ENCODE data around the gene ITM2C.

Gene ITM2C, protein sequence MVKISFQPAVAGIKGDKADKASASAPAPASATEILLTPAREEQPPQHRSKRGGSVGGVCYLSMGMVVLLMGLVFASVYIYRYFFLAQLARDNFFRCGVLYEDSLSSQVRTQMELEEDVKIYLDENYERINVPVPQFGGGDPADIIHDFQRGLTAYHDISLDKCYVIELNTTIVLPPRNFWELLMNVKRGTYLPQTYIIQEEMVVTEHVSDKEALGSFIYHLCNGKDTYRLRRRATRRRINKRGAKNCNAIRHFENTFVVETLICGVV

DNA sequence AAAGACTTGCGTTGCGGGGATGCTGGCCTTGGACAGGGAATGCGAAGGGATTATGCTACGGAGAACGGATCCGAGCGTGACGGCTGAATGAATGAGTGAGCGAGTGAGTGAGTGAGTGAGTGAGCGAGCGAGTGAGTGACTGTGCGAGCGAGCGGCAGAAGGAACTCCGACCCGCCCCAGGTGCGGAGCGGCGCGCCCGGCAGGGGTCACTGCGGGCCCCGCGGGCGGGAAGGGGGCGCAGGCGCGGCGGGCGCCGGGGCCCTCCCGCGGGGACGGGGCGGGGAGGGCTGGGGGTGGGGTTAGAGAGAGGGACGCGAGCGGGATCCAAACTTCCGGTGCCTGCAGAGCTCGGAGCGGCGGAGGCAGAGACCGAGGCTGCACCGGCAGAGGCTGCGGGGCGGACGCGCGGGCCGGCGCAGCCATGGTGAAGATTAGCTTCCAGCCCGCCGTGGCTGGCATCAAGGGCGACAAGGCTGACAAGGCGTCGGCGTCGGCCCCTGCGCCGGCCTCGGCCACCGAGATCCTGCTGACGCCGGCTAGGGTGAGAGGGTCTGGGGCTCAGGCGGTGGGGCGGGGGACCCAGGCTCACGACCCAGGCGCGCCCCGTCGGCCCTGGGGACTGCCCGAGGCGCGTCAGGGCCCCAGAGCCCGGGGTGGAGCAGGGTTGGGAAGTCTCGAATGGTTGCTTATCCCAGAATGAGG, at the start of gene ITM2C:
TSS of gene ITM2C (plus strand) at position 338 of the 702 bp plus-strand sequence. CDS start at position 422, 84 bp downstream.
- peak; percentile 36 for DNase-seq

DNA sequence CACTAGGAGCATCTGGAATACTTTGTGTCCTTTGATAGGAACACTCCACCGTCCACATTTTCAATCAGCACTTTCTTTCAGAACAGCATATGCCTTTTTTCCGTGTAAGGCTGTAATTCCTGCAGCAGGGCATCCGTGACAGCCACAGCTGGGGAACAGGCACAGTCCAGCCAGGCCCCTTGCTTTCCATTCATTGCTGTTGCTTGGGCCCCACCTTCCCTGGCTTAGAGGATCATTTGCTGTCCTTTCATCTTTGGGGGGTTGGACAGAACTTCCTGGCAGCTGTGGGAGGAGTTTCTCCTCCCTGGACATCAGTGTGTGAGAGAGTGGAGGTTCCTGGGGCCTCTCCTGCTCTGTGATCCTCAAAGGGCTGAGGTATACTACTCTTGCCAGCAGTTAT, 49.7 kb upstream of the ITM2C start:
- no peak for DNase-seq

DNA sequence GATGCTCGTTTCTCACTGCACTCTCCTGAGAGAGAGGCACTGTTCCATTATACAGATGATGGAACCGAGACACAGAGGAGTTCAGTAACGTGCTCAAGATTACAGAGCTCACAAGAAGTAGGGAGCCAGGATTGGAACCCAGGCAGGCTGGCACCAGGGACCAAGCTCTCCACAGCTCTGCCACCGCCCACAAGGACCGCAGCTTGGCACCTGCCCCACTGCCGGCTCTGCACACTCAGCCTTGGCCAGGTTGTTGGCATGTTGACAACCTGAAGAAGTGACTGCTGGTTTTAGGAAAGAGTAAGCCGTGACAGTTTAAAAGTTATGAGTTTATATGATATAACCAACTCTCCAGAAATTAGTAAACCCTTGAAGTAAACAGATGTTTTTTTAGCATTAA, 48.0 kb upstream of the ITM2C start:
- DNase-seq: no peak

DNA sequence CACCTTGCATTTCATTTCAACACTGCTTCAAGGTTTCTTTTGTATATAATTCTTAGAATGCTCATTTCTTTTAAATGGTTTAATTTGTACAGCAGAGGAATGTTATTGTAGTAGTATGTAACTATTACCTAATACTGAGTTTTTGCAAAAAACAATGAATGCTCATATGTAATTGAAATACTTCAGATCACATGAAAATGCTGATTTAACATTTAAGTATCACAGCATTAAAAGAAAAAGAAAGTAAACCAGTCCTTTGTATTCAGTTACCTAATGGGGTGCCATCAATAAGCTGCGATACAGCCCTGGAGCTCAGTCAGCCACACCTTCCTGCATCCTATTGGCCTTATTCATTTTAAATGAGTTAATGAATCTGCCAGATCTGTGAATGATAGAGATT, 45.3 kb upstream of the ITM2C start:
- no peak for DNase-seq

DNA sequence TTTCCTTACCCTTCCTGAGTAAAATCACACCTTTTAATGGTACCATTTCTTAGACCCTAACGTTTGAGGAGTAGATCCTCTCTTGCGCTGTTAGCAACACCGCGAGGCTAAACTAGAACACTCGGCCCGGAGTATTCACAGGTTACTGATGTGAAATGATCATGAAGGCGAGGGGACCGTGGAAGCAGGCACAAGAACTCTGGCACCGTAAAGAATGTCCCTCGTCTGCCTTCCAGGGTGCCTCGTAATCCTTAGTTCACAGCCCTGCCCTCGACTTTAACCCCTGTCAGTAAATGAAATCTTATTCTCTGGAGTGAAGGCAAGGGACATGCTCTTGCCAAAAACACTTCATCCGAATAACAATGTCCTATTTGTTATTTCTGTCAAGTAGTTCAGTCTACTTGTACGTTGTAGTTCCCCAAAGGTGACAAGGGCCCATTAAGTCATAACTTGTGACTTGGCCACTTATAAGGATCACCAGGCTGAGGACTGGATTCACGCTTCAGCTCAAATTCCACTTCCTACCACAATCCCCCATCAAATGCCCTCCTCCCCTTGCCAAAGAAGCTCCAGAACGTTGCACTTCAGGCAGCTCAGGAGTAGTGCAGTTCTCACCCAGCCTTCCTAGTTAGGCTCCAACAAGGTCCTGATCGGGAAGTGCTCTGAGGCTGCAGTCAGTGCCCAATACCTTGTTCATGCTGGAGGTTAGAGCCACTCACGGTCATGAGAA, 43.3 kb upstream of the ITM2C start:
- no peak for DNase-seq

DNA sequence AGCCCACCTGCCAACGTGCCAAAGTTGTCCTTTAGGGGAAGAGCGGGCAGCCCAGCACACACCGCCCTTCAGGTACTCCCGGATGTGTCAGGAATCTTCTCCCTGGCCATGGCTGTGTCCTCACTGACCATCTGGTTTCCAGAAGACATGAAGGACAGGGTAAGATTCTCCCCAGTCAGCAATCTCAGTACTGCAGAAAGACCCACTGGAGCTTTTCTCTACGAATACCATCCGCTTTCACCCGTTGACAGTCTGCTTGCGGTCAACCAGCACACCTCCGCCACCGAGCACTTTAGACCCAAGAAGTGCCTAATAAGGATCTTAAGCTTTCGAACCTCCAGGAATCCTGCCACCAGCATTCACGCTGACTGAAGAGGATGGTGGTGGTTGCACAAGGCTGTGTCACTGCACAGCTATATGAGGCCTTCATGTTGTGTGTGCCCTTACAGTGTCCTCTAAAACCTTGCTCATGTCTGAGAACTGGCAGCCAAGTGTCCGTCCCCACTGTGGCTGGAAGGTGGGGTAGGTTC, 42.7 kb upstream of the ITM2C start:
- no peak for DNase-seq

DNA sequence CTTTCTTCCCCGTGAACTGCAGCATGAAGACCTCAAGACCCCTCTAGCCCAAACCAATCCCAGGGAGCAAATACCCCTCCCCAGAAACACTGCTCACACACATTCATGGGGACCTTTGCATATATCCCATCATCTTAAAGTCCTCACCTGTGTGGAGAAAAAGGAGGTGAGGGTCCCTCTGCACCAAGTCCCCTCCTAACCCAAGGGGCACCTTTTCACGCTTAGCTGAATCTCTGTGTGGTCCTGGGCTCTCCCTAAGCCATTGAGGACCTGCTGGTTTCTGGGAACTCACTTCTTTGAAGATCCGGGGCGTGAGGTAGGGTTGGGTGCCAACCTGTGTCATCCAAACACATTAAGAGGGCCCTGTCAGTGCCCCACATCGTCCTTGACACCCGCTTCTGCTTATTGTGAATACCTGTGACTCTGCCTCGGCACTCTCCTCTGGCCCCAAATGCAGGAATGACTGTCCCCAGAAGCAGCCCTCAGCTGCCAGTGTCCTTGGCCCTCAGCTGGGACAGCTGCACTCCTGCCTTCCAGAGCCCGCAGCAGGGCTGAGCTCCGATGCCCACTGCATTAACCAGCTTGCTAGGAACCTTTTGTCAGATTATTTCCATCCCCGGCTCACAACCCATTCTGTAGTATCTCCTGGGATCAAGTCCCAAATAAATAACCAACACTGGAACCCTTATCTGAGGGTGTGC, 41.3 kb upstream of the ITM2C start:
- no peak for DNase-seq

DNA sequence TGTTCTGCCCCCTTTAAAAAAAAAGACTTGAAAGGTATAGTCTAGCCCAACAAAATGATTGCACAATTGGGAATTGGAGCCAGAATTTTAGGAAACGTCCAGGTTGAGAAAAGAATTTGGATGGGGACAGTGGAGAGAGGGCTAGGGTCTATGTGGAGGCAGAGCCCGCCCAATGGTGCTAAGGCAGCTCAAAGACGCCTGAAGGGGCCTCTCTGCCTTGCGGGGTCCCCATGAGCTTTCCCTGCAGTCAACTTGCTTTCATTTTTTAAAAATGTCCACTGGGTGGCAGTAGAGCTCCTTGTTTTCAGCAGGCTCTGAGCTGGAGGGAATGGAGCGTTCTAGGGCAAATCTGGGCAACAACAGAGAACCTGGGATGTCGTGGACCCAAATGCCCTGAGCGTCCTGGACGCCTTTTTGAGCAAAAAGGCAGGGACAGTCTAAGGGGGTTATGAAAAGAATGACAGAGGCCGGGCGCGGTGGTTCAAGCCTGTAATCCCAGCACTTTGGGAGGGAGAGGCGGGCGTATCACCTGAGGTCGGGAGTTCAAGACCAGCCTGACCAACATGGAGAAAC, 40.2 kb upstream of the ITM2C start:
- peak; percentile 88 for DNase-seq

DNA sequence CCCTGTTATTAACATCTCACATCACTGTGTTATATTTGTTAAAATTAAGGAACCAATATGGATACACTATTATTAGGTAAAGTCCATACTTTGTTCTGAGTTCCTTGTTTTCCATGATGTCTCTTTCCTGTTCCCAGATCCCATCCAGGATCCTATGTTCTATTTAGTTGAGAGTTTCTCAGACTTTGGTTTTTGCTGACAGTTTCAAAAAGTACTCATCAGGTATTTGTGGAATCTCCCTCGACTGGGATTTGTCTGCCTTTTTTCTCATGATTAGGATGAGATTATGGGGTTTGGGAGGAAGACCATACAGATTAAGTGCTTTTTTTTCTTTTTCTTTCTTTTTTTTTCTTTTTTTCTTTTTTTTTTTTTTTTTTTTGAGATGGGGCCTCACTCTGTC, 39.4 kb upstream of the ITM2C start:
- DNase-seq: no peak

DNA sequence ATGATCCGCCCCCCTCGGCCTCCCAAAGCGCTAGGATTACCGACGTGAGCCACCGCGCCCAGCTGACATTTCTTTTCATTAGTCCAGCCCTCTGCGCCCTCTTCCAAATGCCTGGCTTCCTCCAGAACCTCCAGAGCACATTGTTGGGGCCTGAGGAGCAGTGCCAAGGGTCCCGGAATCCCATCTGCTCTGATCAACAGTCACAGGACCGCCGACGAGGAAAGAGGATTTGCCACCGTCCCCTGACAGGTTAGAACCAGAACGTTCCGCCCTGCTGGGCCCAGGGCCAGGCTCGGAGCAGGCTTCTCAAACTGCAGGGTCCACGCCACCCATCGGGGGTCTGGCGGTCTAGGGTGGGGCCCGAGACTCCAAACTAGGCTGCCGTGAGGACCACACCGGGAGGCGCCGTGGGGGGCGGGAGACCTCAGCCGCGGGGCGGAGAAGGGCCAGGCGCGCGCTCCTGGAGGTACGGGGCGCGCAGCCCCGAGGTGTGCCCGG, 36.9 kb upstream of the ITM2C start:
- no peak for DNase-seq

DNA sequence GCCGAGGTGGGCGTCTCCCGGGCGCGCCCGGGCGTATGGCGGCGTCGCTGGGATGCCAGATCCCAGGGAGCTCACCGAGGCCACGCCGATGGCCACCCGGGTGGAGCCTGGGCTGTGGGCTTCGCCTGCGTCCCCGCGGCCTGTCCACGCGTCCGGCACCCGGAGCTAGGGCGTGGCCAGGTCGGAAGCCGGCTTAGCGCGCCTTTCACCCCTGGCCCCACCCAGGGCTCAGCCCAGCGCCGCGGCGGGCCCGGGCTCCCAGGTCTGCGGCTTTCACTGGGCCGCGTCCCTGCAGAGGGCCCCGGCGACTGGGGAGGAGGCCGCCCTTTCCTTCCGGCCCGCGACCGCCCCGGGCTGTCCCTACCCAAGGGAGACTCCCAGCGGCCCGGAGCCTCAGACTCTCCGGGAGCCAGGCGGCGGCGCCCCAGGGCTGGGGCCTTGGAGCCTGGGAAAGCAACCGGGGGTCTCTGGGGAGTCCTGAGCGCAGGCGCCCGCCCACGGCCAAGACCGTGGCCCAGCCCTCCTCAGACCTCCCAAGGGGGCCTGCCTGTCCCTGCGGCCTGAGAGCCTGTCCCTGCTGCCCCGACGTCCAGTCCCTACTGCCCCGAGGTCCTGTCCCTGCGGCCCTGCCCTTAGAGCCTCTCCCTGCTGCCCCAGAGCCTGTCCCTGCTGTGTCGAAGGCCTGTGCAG, 36.3 kb upstream of the ITM2C start:
- DNase-seq: no peak

DNA sequence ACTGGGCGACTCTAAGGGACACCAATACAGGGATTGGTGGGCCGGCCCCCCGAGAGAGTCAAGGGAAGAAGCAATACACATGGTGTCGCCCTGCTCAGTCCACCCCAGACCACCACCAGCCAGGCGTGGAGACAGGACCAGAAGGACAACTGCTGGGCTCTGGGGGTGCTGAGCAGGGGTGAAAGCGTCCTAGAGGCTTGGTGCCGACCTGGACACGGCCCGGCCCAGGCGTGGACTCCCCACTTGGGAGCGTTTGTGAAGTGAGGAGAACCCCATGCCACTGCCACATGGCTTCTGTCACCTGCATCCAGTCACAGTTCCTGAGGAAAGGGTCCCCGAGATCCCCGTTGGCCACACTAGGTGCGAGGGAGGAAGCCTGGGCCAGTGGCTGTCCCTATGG, 35.4 kb upstream of the ITM2C start:
- no peak for DNase-seq

DNA sequence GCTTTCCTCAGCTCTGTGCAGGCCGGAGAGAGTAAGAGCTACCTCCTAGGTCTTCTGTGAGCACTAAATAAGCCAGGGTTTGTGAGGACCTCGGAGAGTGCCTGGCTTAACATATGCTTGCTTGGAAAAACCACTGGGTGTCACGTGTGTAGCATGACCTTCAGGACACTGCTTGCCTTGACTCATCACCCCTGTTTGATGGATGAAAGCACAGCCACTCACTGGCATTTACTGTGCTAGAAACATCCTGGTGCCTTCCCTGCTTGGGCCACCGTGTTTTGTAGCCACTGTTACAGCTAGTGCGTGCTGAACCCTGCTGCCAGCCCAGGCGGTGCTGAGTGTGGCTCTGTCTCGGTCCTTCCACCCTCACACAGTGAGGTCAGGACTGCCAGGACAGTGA, 34.8 kb upstream of the ITM2C start:
- no peak for DNase-seq

DNA sequence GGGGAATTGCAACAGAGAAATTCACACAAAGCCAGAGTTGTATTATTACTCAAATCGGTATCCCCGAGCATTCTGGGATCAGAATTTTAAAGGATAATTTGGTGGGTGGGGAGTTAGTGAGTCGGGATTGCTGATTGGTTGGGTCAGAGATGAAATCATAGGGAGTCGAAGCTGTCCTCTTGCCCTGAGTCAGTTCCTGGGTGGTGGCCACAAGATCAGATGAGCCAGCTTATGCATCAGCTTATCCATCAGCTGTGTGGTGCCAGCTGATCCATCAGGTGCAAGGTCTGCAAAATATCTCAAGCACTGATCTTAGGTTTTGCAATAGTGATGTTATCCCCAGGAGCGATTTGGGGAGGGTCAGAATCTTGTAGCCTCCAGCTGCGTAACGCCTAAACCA, 34.3 kb upstream of the ITM2C start:
- DNase-seq: no peak

DNA sequence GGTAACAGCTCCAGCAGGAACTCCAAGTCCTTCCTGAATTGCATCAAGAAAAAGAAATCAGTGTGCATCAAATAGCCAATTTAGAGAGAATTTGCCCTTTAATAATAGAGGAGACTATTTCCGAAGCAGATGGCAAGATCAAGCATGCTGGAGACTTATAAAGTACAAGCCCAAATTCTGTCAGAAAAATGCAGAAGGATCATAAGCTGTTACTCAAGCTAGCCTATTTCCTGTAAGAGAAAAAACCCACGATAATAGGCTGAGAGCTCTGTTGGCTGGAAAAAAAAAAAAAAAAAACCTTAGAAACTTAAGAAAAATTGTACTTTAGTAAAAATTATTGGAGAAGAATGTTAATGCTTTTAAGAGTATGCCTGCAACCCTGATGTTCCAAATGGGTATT, 24.4 kb upstream of the ITM2C start:
- no peak for DNase-seq

DNA sequence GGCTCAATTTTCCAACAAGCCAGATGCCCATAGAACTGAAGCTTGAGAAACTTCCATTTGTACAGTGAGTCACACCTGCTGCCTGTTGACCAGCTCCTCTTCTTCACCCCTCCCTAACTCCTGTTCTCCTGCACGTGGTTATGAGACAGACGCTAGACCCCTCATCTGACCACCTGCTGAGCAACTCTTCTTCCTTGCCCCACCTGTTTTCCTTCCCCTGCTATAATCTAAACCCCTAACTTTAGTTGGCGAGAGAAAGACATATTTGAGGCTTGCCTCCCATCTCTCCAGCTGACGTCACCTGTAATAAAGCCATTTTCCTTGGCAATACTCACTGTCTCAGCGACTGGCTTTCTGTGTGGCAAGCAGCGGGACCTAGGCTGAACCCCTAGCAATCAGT, 22.3 kb upstream of the ITM2C start:
- DNase-seq: no peak

DNA sequence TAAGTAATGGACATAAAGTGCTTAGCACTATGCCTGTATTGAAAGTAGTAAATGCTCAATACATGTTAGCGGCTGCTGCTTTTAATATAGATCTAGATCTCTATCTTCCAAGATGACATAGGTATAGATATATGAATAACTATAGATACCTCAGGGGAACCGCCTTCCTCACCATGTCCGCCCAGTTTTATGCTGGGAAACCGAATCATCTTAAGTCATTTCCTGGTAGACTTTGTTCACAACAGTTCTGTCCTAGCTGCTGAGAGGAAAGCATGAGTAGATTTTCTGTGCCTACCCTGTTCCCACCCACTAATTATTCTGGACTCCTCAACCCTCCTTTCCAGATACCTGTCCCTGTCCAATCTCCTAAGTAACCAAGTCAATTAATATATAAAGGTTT, 21.6 kb upstream of the ITM2C start:
- no peak for DNase-seq

DNA sequence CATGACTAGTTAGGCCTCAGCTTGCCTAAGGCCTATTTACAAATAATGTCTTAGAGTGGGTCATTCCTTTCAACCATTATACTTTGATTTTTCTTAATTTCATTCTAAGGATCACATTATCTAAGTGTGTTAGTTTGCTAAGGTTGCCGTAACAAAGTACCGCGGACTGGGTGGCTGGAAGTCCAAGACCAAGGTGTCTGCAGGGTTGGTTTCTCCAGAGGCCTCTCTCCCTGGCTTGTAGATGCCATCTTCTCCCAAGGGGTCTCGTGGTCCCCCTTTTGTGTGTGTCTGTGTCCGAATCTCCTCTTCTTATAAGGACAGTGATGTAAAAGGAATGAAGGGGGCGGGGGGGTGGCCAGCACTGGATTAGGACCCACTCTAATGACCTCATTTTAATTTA, 18.4 kb upstream of the ITM2C start:
- no peak for DNase-seq

DNA sequence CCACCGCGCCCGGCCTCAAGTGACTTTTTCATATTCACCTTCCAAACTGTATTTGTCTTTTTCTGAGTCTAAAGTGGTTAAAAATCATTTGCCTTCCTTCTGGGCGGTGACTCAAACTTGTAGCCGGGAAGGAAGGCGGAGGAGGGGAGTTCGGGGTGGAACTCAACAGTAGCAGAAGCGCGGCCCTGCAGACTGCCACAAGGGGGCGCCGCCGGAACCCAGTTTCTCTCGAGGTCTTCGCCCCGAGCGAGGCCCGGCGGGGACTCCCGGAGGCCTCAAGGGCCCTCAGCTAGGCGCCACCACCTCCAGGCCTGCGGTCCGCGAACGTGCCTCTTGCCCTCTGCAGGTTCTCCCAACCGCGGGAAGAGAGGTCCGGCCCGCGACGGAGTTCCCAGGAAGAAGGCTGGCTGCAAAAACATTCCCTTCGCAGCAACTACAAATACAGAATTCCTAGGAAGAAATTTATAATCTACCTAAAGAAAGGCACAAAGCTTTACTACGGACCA, 16.8 kb upstream of the ITM2C start:
- peak; percentile 30 for DNase-seq

DNA sequence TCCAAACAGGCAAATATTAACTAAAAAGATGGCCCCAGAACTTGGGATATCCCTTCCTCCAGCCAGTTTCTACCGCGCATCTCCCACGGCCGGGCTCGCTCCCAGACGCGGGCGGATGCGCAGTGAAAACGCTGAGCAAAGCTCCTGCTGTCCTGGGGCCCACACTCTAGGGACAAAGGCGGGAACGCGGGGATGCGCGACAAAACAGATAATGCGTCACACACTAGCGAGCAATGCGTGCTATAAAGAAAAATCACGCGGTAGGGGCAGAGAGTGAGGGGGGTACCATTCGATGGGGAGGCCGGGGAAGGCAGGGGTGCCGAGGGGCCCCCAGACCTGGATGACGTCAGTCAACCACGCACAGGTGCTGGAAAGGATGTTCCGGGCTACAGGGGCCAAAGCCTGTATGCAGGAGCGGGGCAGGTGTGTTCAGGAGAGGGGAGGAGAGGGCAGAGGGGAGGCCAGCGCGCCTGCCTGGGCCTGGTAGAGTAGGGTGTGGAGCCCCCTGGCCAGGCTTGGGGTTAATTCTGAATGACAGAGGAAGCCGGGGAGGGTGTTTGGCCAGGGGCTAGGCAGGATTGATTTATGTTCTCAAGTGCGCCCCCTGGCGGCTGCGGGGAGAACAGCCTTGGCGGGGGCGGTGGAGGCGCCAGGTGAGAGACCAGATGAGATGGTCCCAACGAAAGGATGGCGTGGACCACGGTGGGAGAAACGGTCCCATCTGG, 14.9 kb upstream of the ITM2C start:
- no peak for DNase-seq

DNA sequence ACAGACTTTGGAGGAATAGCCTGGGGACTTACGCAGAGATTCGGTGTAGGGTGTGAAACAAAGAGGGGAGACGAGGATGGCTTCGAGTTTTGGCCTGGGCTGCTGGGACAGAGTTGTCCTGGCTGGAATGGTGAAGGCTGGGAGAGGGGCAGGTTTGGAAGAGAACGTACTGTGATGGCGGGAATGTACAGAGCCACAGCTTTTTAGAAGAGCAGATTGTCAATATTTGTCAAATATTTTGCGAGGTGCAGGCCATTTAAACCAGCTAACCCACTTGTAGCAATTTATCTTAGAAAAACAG, 14.4 kb upstream of the ITM2C start:
- DNase-seq: no peak
